IPS-18a (cell line): Measurements from ENCODE around the gene FYB1.

Experiments
- H3K27ac ChIP-seq: one replicate; pipeline ENCODE4 v1.5.1; 2013; ENCODE audit warnings: low read length
- H3K27me3 ChIP-seq: one replicate; pipeline ENCODE4 v1.6.1; 2013; ENCODE audit warnings: mild to moderate bottlenecking, low read length; ENCODE audit not compliant: control insufficient read depth, insufficient read depth
- H3K36me3 ChIP-seq: one replicate; pipeline ENCODE4 v1.6.1; 2013; ENCODE audit warnings: low read depth, low read length; ENCODE audit not compliant: control insufficient read depth
- H3K4me1 ChIP-seq: one replicate; pipeline ENCODE4 v1.6.1; 2013; ENCODE audit warnings: low read depth, low read length; ENCODE audit not compliant: control insufficient read depth
- H3K4me3 ChIP-seq: one replicate; pipeline ENCODE4 v1.5.1; 2013; ENCODE audit warnings: low read length
- H3K9ac ChIP-seq: one replicate; pipeline ENCODE4 v1.6.1; 2013; ENCODE audit warnings: mild to moderate bottlenecking, low read length, moderate library complexity
- H3K9me3 ChIP-seq: one replicate; pipeline ENCODE4 v1.6.1; 2013; ENCODE audit warnings: low read depth, low read length; ENCODE audit not compliant: control insufficient read depth

The FYB1 gene

GRCh38 chr5:39201781-39202596 is 17.4 kb downstream of the FYB1 start:
- Histone ChIP-seq H3K4me3 (no peak overlapping the region), H3K27ac (no peak overlapping the region), H3K9ac (no peak overlapping the region), H3K4me1 (no peaks in the 10 kb centered on the region), H3K36me3 (no peaks in the 10 kb centered on the region), H3K27me3 (no peaks in the 10 kb centered on the region), H3K9me3 (no peaks in the 10 kb centered on the region)

GRCh38 chr5:39201160-39201780 is 18.1 kb downstream of the FYB1 start:
- Histone ChIP-seq H3K9me3 (no peaks in the 10 kb centered on the region), H3K27me3 (no peaks in the 10 kb centered on the region), H3K9ac (no peak overlapping the region), H3K4me3 (no peak overlapping the region), H3K27ac (no peak overlapping the region), H3K36me3 (no peaks in the 10 kb centered on the region), H3K4me1 (no peaks in the 10 kb centered on the region)

DNA sequence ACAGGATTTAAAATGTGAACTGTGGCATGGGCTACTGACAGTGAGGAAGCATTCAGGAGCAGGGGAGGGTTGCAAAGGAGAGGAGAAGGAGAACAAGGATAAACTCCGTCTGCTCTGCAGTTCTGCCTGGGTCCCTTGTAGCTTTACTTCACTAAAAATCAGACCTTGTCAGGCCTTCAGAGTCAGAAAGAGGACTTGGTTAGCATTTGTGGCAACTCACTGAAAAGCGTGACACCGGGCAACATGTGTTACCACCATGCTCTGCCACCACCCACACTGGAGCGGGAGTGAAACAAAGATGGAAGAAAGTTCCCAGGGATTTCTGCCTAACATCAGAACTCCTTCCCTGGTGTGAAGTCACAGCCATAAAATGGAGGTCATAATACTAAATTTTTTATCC is 19.3 kb downstream of the FYB1 start:
- Histone ChIP-seq H3K27ac (no peak overlapping the region), H3K9ac (no peak overlapping the region), H3K9me3 (no peaks in the 10 kb centered on the region), H3K4me1 (no peaks in the 10 kb centered on the region), H3K36me3 (no peaks in the 10 kb centered on the region), H3K27me3 (no peaks in the 10 kb centered on the region), H3K4me3 (no peak overlapping the region)

DNA sequence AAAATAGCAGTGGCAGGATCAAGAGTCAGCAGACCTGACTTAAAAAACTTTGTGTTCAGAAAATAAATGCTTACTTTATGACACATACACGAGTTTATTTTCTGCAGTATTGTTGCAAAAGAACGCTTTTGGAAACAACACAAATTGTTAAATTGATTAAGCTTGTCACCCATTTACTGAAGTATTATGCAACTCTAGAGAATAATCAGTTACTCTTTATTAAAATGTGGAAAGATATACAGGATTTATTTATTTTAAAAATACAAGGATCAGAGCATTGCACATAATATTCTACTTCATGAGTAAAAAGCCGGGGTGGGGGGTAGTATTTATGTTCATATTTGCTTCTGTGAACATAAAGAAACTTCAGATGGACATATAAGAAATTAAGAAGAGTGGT is 20.0 kb downstream of the FYB1 start:
- no peak overlapping the region for H3K9ac ChIP-seq
- no peaks in the 10 kb centered on the region for H3K4me1 ChIP-seq
- no peaks in the 10 kb centered on the region for H3K27me3 ChIP-seq
- H3K36me3 ChIP-seq: no peaks in the 10 kb centered on the region
- H3K27ac ChIP-seq: no peak overlapping the region
- H3K4me3 ChIP-seq: no peak overlapping the region
- H3K9me3 ChIP-seq: no peaks in the 10 kb centered on the region

GRCh38 chr5:39198127-39198526 is 21.2 kb downstream of the FYB1 start:
- Histone ChIP-seq H3K36me3 (no peaks in the 10 kb centered on the region), H3K4me3 (no peak overlapping the region), H3K9ac (no peak overlapping the region), H3K27me3 (no peaks in the 10 kb centered on the region), H3K9me3 (no peaks in the 10 kb centered on the region), H3K27ac (no peak overlapping the region), H3K4me1 (no peaks in the 10 kb centered on the region)

DNA sequence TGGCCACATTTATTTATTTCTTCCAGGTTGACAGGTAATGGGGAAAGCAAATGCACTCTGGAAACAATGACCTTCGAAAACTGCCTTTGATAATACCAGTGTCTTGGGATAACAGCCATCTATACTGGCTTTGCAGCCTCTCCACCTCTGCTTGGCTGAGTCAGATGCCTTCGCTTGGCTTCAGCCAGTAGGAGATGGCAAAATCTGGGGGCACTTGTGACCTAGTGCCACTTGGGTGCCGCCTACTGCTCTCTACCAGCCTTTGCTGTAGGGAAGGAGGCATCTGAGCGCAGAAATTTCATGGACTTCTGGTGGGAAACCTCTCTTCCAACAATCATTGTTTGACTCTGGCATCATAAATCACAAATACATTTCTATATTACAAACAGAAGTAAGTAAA is 21.8 kb downstream of the FYB1 start:
- Histone ChIP-seq H3K9ac (no peak overlapping the region), H3K4me1 (no peaks in the 10 kb centered on the region), H3K4me3 (no peak overlapping the region), H3K9me3 (no peaks in the 10 kb centered on the region), H3K27ac (no peak overlapping the region), H3K36me3 (no peaks in the 10 kb centered on the region), H3K27me3 (no peaks in the 10 kb centered on the region)

DNA sequence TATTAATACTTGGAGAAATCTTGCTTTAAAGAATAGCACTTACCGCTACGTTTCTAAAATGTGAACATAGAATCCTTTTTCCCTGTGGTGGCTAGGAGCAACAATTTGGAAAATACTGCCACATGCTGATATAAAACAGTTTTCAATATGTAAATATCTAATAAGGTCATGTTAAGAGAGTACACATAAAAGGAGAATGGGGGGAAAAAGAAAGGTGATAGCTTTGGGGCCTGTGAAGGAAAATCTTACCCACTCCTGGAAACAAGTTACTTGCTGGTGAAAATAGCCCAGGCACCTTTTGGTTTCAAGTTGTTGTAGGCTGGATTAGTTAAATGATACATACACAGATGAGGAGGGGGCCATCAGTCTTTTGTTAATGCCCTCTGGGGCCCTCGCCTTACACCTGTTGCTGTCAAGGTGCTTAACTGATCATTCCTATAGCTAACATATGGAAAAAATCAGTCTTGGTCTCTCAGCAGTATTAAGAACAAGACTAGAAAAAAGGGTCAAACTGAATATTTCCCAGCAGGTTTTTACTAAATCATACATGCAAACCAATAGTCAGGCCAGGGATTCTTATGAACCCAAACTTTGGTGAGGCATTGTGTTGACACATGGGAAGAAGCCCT is 24.1 kb downstream of the FYB1 start:
- no peaks in the 10 kb centered on the region for H3K4me1 ChIP-seq
- no peak overlapping the region for H3K9ac ChIP-seq
- H3K27ac ChIP-seq: no peak overlapping the region
- H3K27me3 ChIP-seq: no peaks in the 10 kb centered on the region
- no peaks in the 10 kb centered on the region for H3K36me3 ChIP-seq
- H3K9me3 ChIP-seq: no peaks in the 10 kb centered on the region
- no peak overlapping the region for H3K4me3 ChIP-seq

- Histone ChIP-seq H3K9me3 (no peaks in the 10 kb centered on the region), H3K4me3 (no peak overlapping the region), H3K27me3 (no peaks in the 10 kb centered on the region), H3K4me1 (no peaks in the 10 kb centered on the region), H3K9ac (no peak overlapping the region), H3K36me3 (no peaks in the 10 kb centered on the region), H3K27ac (no peak overlapping the region)
Measured at GRCh38 chr5:39194466-39195136, 24.8 kb downstream of the FYB1 start.

DNA sequence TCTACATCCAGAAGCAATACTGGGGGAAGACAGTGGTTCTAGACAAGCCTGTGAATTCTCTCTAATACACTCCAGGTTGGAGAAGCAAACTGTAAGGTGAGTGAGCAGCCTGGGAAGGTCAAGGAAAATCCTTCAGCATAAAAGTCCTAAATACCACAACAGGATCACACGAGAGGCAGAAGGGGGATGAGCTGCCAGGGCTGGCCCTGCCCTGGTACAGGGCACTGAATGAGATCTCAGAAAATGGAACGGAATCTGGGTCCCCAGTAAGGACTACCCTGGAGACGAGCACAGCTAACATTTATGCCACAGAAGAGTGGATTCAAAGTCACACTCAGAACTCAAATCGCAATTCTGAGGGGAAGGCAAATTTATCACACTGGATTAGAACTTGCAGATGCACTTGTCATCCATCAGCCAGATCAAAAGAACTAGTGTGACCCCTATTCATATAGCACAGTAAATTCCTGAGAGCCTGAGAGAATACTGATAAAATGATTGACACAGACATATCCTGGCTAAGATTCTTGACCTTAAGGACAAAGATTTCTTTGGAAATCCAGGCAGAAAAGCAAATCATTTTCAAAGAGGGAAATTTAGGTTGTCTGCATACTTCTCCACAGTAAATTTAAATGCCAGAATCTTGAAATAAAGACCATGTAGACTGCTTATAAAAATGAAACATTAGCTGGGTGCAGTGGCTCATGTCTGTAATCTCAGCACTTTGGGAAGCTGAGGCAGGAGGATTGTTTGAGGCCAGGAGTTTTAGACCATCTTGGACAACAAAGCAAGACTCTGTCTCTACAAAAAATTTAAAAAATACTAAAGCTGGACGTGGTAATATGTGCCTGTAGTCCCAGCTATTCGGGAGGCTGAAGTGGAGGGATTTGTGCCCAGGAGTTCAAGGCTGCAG is 25.6 kb downstream of the FYB1 start:
- Histone ChIP-seq H3K27me3 (no peaks in the 10 kb centered on the region), H3K9me3 (no peaks in the 10 kb centered on the region), H3K4me1 (no peaks in the 10 kb centered on the region), H3K27ac (no peak overlapping the region), H3K4me3 (no peak overlapping the region), H3K36me3 (no peaks in the 10 kb centered on the region), H3K9ac (no peak overlapping the region)

DNA sequence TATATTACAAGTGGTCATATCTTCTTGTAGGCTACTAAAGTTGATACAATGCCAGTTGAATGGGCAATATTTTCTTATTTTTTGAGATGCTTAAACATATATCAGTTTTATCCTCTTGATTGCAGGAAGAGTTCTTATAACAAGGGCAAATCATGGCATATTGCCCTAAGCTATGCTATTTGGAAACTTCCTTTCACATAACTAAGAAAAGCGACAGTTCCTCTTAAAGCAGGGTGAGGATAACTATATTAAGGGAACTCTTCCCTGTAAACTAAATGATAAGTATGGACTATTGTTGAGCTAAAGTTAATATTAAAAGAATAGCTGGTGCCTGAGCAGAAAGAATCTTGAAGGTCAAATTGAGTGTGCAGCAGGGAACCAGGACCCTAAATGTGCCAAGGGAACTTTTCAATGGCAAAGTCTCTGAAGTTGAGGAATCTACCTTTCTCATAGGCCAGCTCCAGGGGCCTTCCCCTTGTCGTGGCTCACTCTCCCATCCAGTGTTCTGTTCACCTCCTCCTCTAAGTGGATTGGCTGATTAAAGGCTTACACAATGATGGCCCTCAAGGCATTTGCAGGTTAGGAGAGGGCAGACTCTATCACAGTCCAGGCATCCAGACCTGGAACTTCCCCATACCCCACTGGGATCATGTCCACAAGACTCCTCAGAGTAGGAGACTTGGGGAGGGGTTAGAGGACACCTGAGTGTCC is 26.8 kb downstream of the FYB1 start:
- Histone ChIP-seq H3K4me1 (no peaks in the 10 kb centered on the region), H3K9me3 (no peaks in the 10 kb centered on the region), H3K27ac (no peak overlapping the region), H3K27me3 (no peaks in the 10 kb centered on the region), H3K4me3 (no peak overlapping the region), H3K36me3 (no peaks in the 10 kb centered on the region), H3K9ac (no peak overlapping the region)
